Neural cell (in vitro differentiated cells): ENCODE measurements around the gene PRPH. TPM values are rescaled to one million over a fixed set of nuclear protein-coding genes. Genes with fewer than 3 reads are reported as not detected.

ENCODE experiments used
- H2AFZ ChIP-seq: fragments of 200-600, 300-800 bp; sonication (generic), shearing (Covaris generic); 2 replicates; pipeline ENCODE4 v1.6.0; 2014; ENCODE audit warnings: low read depth, mild to moderate bottlenecking, antibody characterized with exemption, low read length, moderate library complexity
- H3F3A ChIP-seq: fragments of 200-600 bp; shearing (Covaris generic); 2 replicates; pipeline ENCODE4 v1.6.1; 2016; ENCODE audit warnings: mild to moderate bottlenecking, moderate library complexity, mixed read lengths, antibody characterized with exemption, low read length; ENCODE audit not compliant: insufficient read depth, poor library complexity, severe bottlenecking
- H3K27ac ChIP-seq: fragments of 200-600, 300-800 bp; sonication (generic), shearing (Covaris generic); 2 replicates; pipeline ENCODE4 v1.5.1; 2014; ENCODE audit warnings: mild to moderate bottlenecking, low read length, moderate library complexity
- H3K27me3 ChIP-seq: fragments of 300-800, 200-600 bp; sonication (generic), shearing (Covaris generic); 2 replicates; pipeline ENCODE4 v1.6.0; 2014; ENCODE audit warnings: mild to moderate bottlenecking, low read depth, low read length, moderate library complexity; ENCODE audit not compliant: insufficient read depth
- H3K36me3 ChIP-seq: fragments of 300-800, 200-600 bp; sonication (generic), shearing (Covaris generic); 2 replicates; pipeline ENCODE4 v1.5.1; 2014; ENCODE audit warnings: mild to moderate bottlenecking, antibody characterized with exemption, low read length, moderate library complexity; ENCODE audit not compliant: insufficient read depth
- H3K4me2 ChIP-seq: fragments of 300-800, 200-600 bp; sonication (generic), shearing (Covaris generic); 2 replicates; pipeline ENCODE4 v1.6.0; 2014; ENCODE audit warnings: mild to moderate bottlenecking, low read length
- H3K4me3 ChIP-seq: fragments of 300-800, 200-600 bp; sonication (generic), shearing (Covaris generic); 2 replicates; pipeline ENCODE4 v1.5.1; 2014; ENCODE audit warnings: mild to moderate bottlenecking, low read length, moderate library complexity
- H3K79me2 ChIP-seq: fragments of 200-600 bp; shearing (Covaris generic); replicated peaks from 2 replicates; pipeline ENCODE4 v1.6.0; 2014; ENCODE audit warnings: mild to moderate bottlenecking, low read length, moderate library complexity; ENCODE audit not compliant: insufficient read depth
- H3K9ac ChIP-seq: fragments of 300-800, 200-600 bp; sonication (generic), shearing (Covaris generic); 2 replicates; pipeline ENCODE4 v1.6.1; 2016; ENCODE audit warnings: mild to moderate bottlenecking, low read length, mixed read lengths
- H3K9me2 ChIP-seq: fragments of 200-600 bp; shearing (Covaris generic); 2 replicates; pipeline ENCODE4 v1.6.1; 2016; ENCODE audit warnings: mild to moderate bottlenecking, low read length, mixed read lengths; ENCODE audit not compliant: insufficient read depth
- H3K9me3 ChIP-seq: fragments of 200-600, 300-800 bp; sonication (generic), shearing (Covaris generic); 2 replicates; pipeline ENCODE4 v1.6.1; 2016; ENCODE audit warnings: mild to moderate bottlenecking, mixed run types, low read length, moderate library complexity, mixed read lengths
- H4K20me1 ChIP-seq: fragments of 200-600 bp; shearing (Covaris generic); 2 replicates; pipeline ENCODE4 v1.6.1; 2016; ENCODE audit warnings: mild to moderate bottlenecking, mixed run types; ENCODE audit not compliant: insufficient read depth
- EP300 ChIP-seq: fragments of 450-650 bp; conservative IDR thresholded peaks from 2 replicates; pipeline ENCODE4 v1.6.1; 2014; ENCODE audit warnings: antibody characterized with exemption, mild to moderate bottlenecking, moderate library complexity; ENCODE audit not compliant: poor library complexity, severe bottlenecking
- EZH2 ChIP-seq: fragments of 200-600, 300-800 bp; shearing (Covaris generic), sonication (generic); IDR thresholded peaks from 2 replicates; pipeline ENCODE4 v1.6.1; 2014; ENCODE audit warnings: antibody characterized with exemption, low read length, borderline replicate concordance, mild to moderate bottlenecking; ENCODE audit not compliant: insufficient read depth, poor library complexity, severe bottlenecking
- MXI1 ChIP-seq: fragments of 450-650 bp; conservative IDR thresholded peaks from 2 replicates; pipeline ENCODE4 v1.6.1; 2014; ENCODE audit warnings: antibody characterized with exemption, mild to moderate bottlenecking; ENCODE audit not compliant: poor library complexity, severe bottlenecking
- POLR2AphosphoS5 ChIP-seq: IDR thresholded peaks from 2 replicates; pipeline ENCODE4 v1.6.1; 2012
- RAD21 ChIP-seq: fragments of 450-650 bp; conservative IDR thresholded peaks from 2 replicates; pipeline ENCODE4 v1.6.1; 2014; ENCODE audit warnings: antibody characterized with exemption, mild to moderate bottlenecking, moderate library complexity
- SMC3 ChIP-seq: fragments of 450-650 bp; conservative IDR thresholded peaks from 2 replicates; pipeline ENCODE4 v1.6.1; 2014; ENCODE audit warnings: antibody characterized with exemption, mild to moderate bottlenecking, moderate library complexity; ENCODE audit not compliant: poor library complexity
- TAF1 ChIP-seq: IDR thresholded peaks from 2 replicates; pipeline ENCODE4 v1.6.1; 2012; ENCODE audit warnings: low read depth
- polyA plus RNA-seq: library from polyadenylated mRNA; depleted of rRNA; stranded (reverse); fragments of >200 nt; gene quantifications from 2 replicates; pipeline ENCODE4 v1.2.3, GENCODE V29; 2014
- TF ChIP-seq, protein P1 (sequence below): IDR thresholded peaks from 2 replicates; pipeline ENCODE4 v1.6.1; 2012; ENCODE audit warnings: borderline replicate concordance
- TF ChIP-seq, protein P2 (sequence below): fragments of 450-650 bp; IDR thresholded peaks from 2 replicates; pipeline ENCODE4 v1.5.1; 2014; ENCODE audit warnings: antibody characterized with exemption, mild to moderate bottlenecking, moderate library complexity; ENCODE audit not compliant: poor library complexity, severe bottlenecking

PRPH gene
- polyA plus RNA-seq, 1 donor from 2014 or later, result not detected

DNA sequence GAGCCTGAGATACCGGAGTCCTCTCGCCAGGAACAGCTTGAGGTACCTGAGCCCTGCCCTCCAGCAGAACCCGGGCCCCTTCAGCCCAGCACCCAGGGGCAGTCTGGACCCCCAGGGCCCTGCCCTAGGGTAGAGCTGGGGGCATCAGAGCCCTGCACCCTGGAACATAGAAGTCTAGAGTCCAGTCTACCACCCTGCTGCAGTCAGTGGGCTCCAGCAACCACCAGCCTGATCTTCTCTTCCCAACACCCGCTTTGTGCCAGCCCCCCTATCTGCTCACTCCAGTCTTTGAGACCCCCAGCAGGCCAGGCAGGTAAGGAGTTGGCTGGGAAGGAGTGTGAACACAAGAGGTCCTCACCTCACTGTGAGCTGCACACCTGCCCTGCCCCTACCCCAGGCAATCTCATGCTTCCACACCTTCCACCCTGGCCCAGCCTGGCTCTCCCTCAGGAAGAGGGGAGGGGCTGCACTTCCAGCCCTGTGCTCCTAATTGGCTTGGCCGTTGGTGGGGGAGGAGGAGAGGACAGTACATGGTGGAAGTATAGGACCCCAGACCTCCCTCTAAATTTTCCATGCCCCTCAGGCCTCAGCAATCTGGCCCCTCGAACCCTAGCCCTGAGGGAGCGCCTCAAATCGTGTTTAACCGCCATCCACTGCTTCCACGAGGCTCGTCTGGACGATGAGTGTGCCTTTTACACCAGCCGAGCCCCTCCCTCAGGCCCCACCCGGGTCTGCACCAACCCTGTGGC is 35.9 kb downstream of the PRPH start:
- Histone ChIP-seq H3K36me3 (no peaks in the 10 kb centered on the region), H3K4me2 (no peak overlapping the region), H4K20me1 (no peaks in the 10 kb centered on the region), H3K79me2 (no peaks in the 10 kb centered on the region), H3K9ac (no peak overlapping the region), H3K4me3 (no peak overlapping the region), H3K9me2 (no peaks in the 10 kb centered on the region), H3F3A (no peaks in the 10 kb centered on the region), H3K9me3 (no peaks in the 10 kb centered on the region), H2AFZ (no peak overlapping the region), H3K27me3 (peaks cover 37% of the 10 kb centered on the region), H3K27ac (no peak overlapping the region)
- TF ChIP-seq TAF1 (no peak), POLR2AphosphoS5 (no peak), MXI1 (no peak), EZH2 (no peak), SMC3 (no peak), RAD21 (no peak), EP300 (no peak)
- TF ChIP-seq, protein P1, sequence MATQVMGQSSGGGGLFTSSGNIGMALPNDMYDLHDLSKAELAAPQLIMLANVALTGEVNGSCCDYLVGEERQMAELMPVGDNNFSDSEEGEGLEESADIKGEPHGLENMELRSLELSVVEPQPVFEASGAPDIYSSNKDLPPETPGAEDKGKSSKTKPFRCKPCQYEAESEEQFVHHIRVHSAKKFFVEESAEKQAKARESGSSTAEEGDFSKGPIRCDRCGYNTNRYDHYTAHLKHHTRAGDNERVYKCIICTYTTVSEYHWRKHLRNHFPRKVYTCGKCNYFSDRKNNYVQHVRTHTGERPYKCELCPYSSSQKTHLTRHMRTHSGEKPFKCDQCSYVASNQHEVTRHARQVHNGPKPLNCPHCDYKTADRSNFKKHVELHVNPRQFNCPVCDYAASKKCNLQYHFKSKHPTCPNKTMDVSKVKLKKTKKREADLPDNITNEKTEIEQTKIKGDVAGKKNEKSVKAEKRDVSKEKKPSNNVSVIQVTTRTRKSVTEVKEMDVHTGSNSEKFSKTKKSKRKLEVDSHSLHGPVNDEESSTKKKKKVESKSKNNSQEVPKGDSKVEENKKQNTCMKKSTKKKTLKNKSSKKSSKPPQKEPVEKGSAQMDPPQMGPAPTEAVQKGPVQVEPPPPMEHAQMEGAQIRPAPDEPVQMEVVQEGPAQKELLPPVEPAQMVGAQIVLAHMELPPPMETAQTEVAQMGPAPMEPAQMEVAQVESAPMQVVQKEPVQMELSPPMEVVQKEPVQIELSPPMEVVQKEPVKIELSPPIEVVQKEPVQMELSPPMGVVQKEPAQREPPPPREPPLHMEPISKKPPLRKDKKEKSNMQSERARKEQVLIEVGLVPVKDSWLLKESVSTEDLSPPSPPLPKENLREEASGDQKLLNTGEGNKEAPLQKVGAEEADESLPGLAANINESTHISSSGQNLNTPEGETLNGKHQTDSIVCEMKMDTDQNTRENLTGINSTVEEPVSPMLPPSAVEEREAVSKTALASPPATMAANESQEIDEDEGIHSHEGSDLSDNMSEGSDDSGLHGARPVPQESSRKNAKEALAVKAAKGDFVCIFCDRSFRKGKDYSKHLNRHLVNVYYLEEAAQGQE, result no peak
- TF ChIP-seq, protein P2, sequence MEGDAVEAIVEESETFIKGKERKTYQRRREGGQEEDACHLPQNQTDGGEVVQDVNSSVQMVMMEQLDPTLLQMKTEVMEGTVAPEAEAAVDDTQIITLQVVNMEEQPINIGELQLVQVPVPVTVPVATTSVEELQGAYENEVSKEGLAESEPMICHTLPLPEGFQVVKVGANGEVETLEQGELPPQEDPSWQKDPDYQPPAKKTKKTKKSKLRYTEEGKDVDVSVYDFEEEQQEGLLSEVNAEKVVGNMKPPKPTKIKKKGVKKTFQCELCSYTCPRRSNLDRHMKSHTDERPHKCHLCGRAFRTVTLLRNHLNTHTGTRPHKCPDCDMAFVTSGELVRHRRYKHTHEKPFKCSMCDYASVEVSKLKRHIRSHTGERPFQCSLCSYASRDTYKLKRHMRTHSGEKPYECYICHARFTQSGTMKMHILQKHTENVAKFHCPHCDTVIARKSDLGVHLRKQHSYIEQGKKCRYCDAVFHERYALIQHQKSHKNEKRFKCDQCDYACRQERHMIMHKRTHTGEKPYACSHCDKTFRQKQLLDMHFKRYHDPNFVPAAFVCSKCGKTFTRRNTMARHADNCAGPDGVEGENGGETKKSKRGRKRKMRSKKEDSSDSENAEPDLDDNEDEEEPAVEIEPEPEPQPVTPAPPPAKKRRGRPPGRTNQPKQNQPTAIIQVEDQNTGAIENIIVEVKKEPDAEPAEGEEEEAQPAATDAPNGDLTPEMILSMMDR, result no peak

DNA sequence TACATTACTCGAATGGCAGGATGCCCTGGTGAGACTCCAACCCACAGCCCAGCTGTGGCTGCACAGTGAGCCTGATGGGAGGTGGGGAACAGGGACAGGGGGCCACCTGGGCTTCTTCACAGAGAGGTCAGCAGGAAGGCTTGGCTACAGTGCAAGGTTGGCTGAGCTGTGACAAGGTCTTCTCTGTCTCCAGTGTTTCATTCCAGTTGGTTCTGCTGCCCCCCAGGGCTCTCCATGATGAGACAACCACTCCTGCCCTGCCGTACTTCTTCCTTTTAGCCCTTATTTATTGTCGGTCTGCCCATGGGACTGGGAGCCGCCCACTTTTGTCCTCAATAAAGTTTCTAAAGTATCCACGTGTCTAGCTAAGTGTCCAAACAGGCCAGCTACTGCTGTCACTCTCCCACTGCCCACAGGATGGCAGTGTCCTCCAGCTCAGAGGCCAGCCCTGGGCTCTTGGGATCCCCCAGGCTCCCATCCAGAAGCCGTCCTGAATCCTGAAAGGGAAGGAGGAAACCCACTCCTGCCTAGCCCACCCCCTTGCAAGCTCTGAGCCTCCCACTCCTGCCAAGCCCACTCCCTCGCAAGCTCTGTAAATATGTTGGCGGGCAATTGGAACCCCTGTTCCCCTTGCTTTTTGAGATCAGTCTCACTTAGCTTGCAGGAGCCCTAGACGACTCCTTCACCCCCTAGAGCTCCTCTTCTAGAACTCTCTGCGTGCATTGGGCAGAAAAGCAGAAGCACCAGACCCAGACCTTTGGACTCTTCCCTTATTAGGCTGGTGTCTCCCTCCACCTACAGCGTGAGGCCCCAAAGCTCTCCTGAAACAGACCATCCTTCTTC is 36.7 kb downstream of the PRPH start:
- H3K27me3 ChIP-seq, result peaks cover 45% of the 10 kb centered on the region

More for the DNA sequence above, 36.7 kb downstream of the PRPH start:
- Histone ChIP-seq H3K36me3 (no peaks in the 10 kb centered on the region), H3K9me2 (no peaks in the 10 kb centered on the region), H3K27ac (no peak overlapping the region), H3F3A (no peaks in the 10 kb centered on the region), H3K4me2 (no peak overlapping the region), H3K9me3 (no peaks in the 10 kb centered on the region), H3K9ac (no peak overlapping the region), H2AFZ (no peak overlapping the region), H3K79me2 (no peaks in the 10 kb centered on the region), H3K4me3 (no peak overlapping the region), H4K20me1 (no peaks in the 10 kb centered on the region)
- TF ChIP-seq, protein P2, result peak; percentile 76
- TF ChIP-seq, protein P1, result no peak
- TF ChIP-seq EZH2 (no peak), SMC3 (peak; percentile 75), POLR2AphosphoS5 (no peak), RAD21 (peak; percentile 82), TAF1 (no peak)
